ENCODE results near the gene MTREX.

MTREX gene

GRCh38 chr5:55386356-55386755 is 78.6 kb downstream of the MTREX start:
- H3K27ac ChIP-seq (ENCODE audit: low read length), result no peak overlapping the region
- no peaks in the 10 kb centered on the region for H3K9me3 ChIP-seq (ENCODE audit: control insufficient read depth, low read depth, low read length)
- H3K4me1 ChIP-seq (ENCODE audit: control insufficient read depth, low read depth, low read length), result peaks cover 6% of the 10 kb centered on the region
- H3K36me3 ChIP-seq (ENCODE audit: control insufficient read depth, low read depth, low read length), result peaks cover 38% of the 10 kb centered on the region
- H3K9ac ChIP-seq (ENCODE audit: low read length), result no peak overlapping the region
- H3K4me3 ChIP-seq (ENCODE audit: low read length), result no peak overlapping the region
- no peaks in the 10 kb centered on the region for H3K27me3 ChIP-seq (ENCODE audit: control insufficient read depth, insufficient read depth, low read length)

GRCh38 chr5:55387865-55388264 is 80.1 kb downstream of the MTREX start:
- Histone ChIP-seq H3K9ac (ENCODE audit: low read length) (no peak overlapping the region), H3K36me3 (ENCODE audit: control insufficient read depth, low read depth, low read length) (peaks cover 39% of the 10 kb centered on the region), H3K27ac (ENCODE audit: low read length) (no peak overlapping the region), H3K4me3 (ENCODE audit: low read length) (no peak overlapping the region), H3K9me3 (ENCODE audit: control insufficient read depth, low read depth, low read length) (no peaks in the 10 kb centered on the region), H3K27me3 (ENCODE audit: control insufficient read depth, insufficient read depth, low read length) (no peaks in the 10 kb centered on the region), H3K4me1 (ENCODE audit: control insufficient read depth, low read depth, low read length) (peaks cover 6% of the 10 kb centered on the region)

- H3K27ac ChIP-seq (ENCODE audit: low read length), result no peak overlapping the region
- H3K36me3 ChIP-seq (ENCODE audit: control insufficient read depth, low read depth, low read length), result peaks cover 50% of the 10 kb centered on the region
- no peaks in the 10 kb centered on the region for H3K27me3 ChIP-seq (ENCODE audit: control insufficient read depth, insufficient read depth, low read length)
- no peak overlapping the region for H3K4me3 ChIP-seq (ENCODE audit: low read length)
- no peak overlapping the region for H3K9ac ChIP-seq (ENCODE audit: low read length)
- peaks cover 6% of the 10 kb centered on the region for H3K4me1 ChIP-seq (ENCODE audit: control insufficient read depth, low read depth, low read length)
- H3K9me3 ChIP-seq (ENCODE audit: control insufficient read depth, low read depth, low read length), result no peaks in the 10 kb centered on the region
Measured at GRCh38 chr5:55391707-55392106, 83.9 kb downstream of the MTREX start.

GRCh38 chr5:55392669-55393068 is 84.9 kb downstream of the MTREX start:
- H3K9ac ChIP-seq (ENCODE audit: low read length), result no peak overlapping the region
- H3K27me3 ChIP-seq (ENCODE audit: control insufficient read depth, insufficient read depth, low read length), result no peaks in the 10 kb centered on the region
- H3K36me3 ChIP-seq (ENCODE audit: control insufficient read depth, low read depth, low read length), result peaks cover 50% of the 10 kb centered on the region
- H3K4me1 ChIP-seq (ENCODE audit: control insufficient read depth, low read depth, low read length), result peaks cover 6% of the 10 kb centered on the region
- H3K9me3 ChIP-seq (ENCODE audit: control insufficient read depth, low read depth, low read length), result no peaks in the 10 kb centered on the region
- H3K4me3 ChIP-seq (ENCODE audit: low read length), result no peak overlapping the region
- no peak overlapping the region for H3K27ac ChIP-seq (ENCODE audit: low read length)

- H3K36me3 ChIP-seq (ENCODE audit: control insufficient read depth, low read depth, low read length), result peaks cover 47% of the 10 kb centered on the region
- H3K4me1 ChIP-seq (ENCODE audit: control insufficient read depth, low read depth, low read length), result peaks cover 6% of the 10 kb centered on the region
- no peak overlapping the region for H3K9ac ChIP-seq (ENCODE audit: low read length)
Measured at GRCh38 chr5:55393501-55394175, 85.8 kb downstream of the MTREX start.

GRCh38 chr5:55402199-55402598 is 94.4 kb downstream of the MTREX start:
- no peak overlapping the region for H3K4me3 ChIP-seq (ENCODE audit: low read length)
- H3K27ac ChIP-seq (ENCODE audit: low read length), result no peak overlapping the region
- H3K36me3 ChIP-seq (ENCODE audit: control insufficient read depth, low read depth, low read length), result peaks cover 52% of the 10 kb centered on the region
- H3K27me3 ChIP-seq (ENCODE audit: control insufficient read depth, insufficient read depth, low read length), result no peaks in the 10 kb centered on the region
- H3K4me1 ChIP-seq (ENCODE audit: control insufficient read depth, low read depth, low read length), result no peaks in the 10 kb centered on the region
- no peaks in the 10 kb centered on the region for H3K9me3 ChIP-seq (ENCODE audit: control insufficient read depth, low read depth, low read length)
- H3K9ac ChIP-seq (ENCODE audit: low read length), result no peak overlapping the region

More at GRCh38 chr5:55393501-55394175, 85.8 kb downstream of the MTREX start:
- no peak overlapping the region for H3K27ac ChIP-seq (ENCODE audit: low read length)
- no peak overlapping the region for H3K4me3 ChIP-seq (ENCODE audit: low read length)
- H3K9me3 ChIP-seq (ENCODE audit: control insufficient read depth, low read depth, low read length), result no peaks in the 10 kb centered on the region
- H3K27me3 ChIP-seq (ENCODE audit: control insufficient read depth, insufficient read depth, low read length), result no peaks in the 10 kb centered on the region

- peaks cover 37% of the 10 kb centered on the region for H3K36me3 ChIP-seq (ENCODE audit: control insufficient read depth, low read depth, low read length)
- no peak overlapping the region for H3K4me3 ChIP-seq (ENCODE audit: low read length)
- no peaks in the 10 kb centered on the region for H3K9me3 ChIP-seq (ENCODE audit: control insufficient read depth, low read depth, low read length)
- H3K9ac ChIP-seq (ENCODE audit: low read length), result no peak overlapping the region
- no peaks in the 10 kb centered on the region for H3K27me3 ChIP-seq (ENCODE audit: control insufficient read depth, insufficient read depth, low read length)
- H3K27ac ChIP-seq (ENCODE audit: low read length), result no peak overlapping the region
- H3K4me1 ChIP-seq (ENCODE audit: control insufficient read depth, low read depth, low read length), result no peaks in the 10 kb centered on the region
Measured at GRCh38 chr5:55406292-55406691, 98.5 kb downstream of the MTREX start.

- Histone ChIP-seq H3K27me3 (ENCODE audit: control insufficient read depth, insufficient read depth, low read length) (no peaks in the 10 kb centered on the region), H3K9ac (ENCODE audit: low read length) (no peak overlapping the region), H3K4me3 (ENCODE audit: low read length) (no peak overlapping the region), H3K4me1 (ENCODE audit: control insufficient read depth, low read depth, low read length) (no peaks in the 10 kb centered on the region), H3K36me3 (ENCODE audit: control insufficient read depth, low read depth, low read length) (peaks cover 35% of the 10 kb centered on the region), H3K9me3 (ENCODE audit: control insufficient read depth, low read depth, low read length) (no peaks in the 10 kb centered on the region), H3K27ac (ENCODE audit: low read length) (no peak overlapping the region)
Measured at GRCh38 chr5:55407059-55407684, 99.4 kb downstream of the MTREX start.

GRCh38 chr5:55407984-55408383 is 100.2 kb downstream of the MTREX start:
- Histone ChIP-seq H3K27me3 (ENCODE audit: control insufficient read depth, insufficient read depth, low read length) (no peaks in the 10 kb centered on the region), H3K4me1 (ENCODE audit: control insufficient read depth, low read depth, low read length) (no peaks in the 10 kb centered on the region), H3K36me3 (ENCODE audit: control insufficient read depth, low read depth, low read length) (peaks cover 31% of the 10 kb centered on the region), H3K9ac (ENCODE audit: low read length) (no peak overlapping the region), H3K4me3 (ENCODE audit: low read length) (no peak overlapping the region), H3K27ac (ENCODE audit: low read length) (no peak overlapping the region), H3K9me3 (ENCODE audit: control insufficient read depth, low read depth, low read length) (no peaks in the 10 kb centered on the region)

GRCh38 chr5:55409775-55410174 is 102.0 kb downstream of the MTREX start:
- Histone ChIP-seq H3K4me1 (ENCODE audit: control insufficient read depth, low read depth, low read length) (no peaks in the 10 kb centered on the region), H3K27ac (ENCODE audit: low read length) (no peak overlapping the region), H3K36me3 (ENCODE audit: control insufficient read depth, low read depth, low read length) (peaks cover 30% of the 10 kb centered on the region), H3K4me3 (ENCODE audit: low read length) (no peak overlapping the region), H3K27me3 (ENCODE audit: control insufficient read depth, insufficient read depth, low read length) (no peaks in the 10 kb centered on the region), H3K9ac (ENCODE audit: low read length) (no peak overlapping the region), H3K9me3 (ENCODE audit: control insufficient read depth, low read depth, low read length) (no peaks in the 10 kb centered on the region)

- H3K4me1 ChIP-seq (ENCODE audit: control insufficient read depth, low read depth, low read length), result no peaks in the 10 kb centered on the region
- H3K27me3 ChIP-seq (ENCODE audit: control insufficient read depth, insufficient read depth, low read length), result no peaks in the 10 kb centered on the region
- no peak overlapping the region for H3K27ac ChIP-seq (ENCODE audit: low read length)
- H3K36me3 ChIP-seq (ENCODE audit: control insufficient read depth, low read depth, low read length), result peaks cover 27% of the 10 kb centered on the region
- no peak overlapping the region for H3K4me3 ChIP-seq (ENCODE audit: low read length)
- H3K9me3 ChIP-seq (ENCODE audit: control insufficient read depth, low read depth, low read length), result no peaks in the 10 kb centered on the region
- H3K9ac ChIP-seq (ENCODE audit: low read length), result no peak overlapping the region
Measured at GRCh38 chr5:55410845-55411244, 103.1 kb downstream of the MTREX start.

- Histone ChIP-seq H3K27me3 (ENCODE audit: control insufficient read depth, insufficient read depth, low read length) (no peaks in the 10 kb centered on the region), H3K4me1 (ENCODE audit: control insufficient read depth, low read depth, low read length) (no peaks in the 10 kb centered on the region), H3K9ac (ENCODE audit: low read length) (no peak overlapping the region), H3K9me3 (ENCODE audit: control insufficient read depth, low read depth, low read length) (no peaks in the 10 kb centered on the region), H3K4me3 (ENCODE audit: low read length) (no peak overlapping the region), H3K27ac (ENCODE audit: low read length) (no peak overlapping the region), H3K36me3 (ENCODE audit: control insufficient read depth, low read depth, low read length) (peaks cover 27% of the 10 kb centered on the region)
Measured at GRCh38 chr5:55411876-55412275, 104.1 kb downstream of the MTREX start.
